ENCODE results near the gene PIEZO2. TPM values are rescaled to one million over a fixed set of nuclear protein-coding genes. Genes with fewer than 3 reads are reported as not detected.

Gene PIEZO2
- total RNA-seq, 4 donors from 2014 or later: 2.4 to 5.2 (median 3.3) TPM

DNA sequence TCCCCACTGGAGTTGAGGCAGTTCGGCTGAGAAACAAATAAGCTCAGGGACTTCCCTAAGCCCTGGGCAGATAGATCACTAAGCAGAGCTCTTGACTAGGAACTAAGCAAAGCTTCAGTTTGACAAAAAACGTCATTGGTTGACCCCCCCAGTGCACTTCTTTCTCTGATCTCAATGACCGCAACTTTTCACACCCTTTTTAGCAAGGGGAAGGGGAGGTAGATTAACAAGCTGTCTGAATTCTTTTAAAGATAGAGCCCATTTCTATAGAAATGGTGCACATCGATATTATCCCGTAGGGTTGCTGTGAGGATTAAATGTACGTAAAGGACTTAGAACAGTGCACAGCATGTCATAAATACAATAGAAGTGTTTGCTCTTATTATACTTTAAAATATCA is 42.5 kb downstream of the PIEZO2 start:
- no peak for DNase-seq (ENCODE audit: extremely low spot score)
- Histone ChIP-seq H3K9me3 (no peaks in the 10 kb centered on the region), H3K4me1 (no peaks in the 10 kb centered on the region), H3K36me3 (no peaks in the 10 kb centered on the region), H3K27me3 (peaks cover 0 to 4% (median 0%) of the 10 kb centered on the region in 4 donors), H3K27ac (replicated peaks in 1 of 4) (no peak overlapping the region), H3K4me3 (no peak overlapping the region)
- WGBS: 89% methylated on average over 6 of the region's 6 CpGs
- TF ChIP-seq EP300 (IDR thresholded peaks at IDR 0.05): no peak
- TF ChIP-seq, protein P1, sequence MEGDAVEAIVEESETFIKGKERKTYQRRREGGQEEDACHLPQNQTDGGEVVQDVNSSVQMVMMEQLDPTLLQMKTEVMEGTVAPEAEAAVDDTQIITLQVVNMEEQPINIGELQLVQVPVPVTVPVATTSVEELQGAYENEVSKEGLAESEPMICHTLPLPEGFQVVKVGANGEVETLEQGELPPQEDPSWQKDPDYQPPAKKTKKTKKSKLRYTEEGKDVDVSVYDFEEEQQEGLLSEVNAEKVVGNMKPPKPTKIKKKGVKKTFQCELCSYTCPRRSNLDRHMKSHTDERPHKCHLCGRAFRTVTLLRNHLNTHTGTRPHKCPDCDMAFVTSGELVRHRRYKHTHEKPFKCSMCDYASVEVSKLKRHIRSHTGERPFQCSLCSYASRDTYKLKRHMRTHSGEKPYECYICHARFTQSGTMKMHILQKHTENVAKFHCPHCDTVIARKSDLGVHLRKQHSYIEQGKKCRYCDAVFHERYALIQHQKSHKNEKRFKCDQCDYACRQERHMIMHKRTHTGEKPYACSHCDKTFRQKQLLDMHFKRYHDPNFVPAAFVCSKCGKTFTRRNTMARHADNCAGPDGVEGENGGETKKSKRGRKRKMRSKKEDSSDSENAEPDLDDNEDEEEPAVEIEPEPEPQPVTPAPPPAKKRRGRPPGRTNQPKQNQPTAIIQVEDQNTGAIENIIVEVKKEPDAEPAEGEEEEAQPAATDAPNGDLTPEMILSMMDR (IDR thresholded peaks at IDR 0.05): no peak
- no peak for TF ChIP-seq POLR2A (IDR thresholded peaks at IDR 0.05; ENCODE audit: low read depth)
- no peak for TF ChIP-seq POLR2AphosphoS5 (IDR thresholded peaks at IDR 0.05)
- intact Hi-C loops (cut with DNase I): no loop called here

DNA sequence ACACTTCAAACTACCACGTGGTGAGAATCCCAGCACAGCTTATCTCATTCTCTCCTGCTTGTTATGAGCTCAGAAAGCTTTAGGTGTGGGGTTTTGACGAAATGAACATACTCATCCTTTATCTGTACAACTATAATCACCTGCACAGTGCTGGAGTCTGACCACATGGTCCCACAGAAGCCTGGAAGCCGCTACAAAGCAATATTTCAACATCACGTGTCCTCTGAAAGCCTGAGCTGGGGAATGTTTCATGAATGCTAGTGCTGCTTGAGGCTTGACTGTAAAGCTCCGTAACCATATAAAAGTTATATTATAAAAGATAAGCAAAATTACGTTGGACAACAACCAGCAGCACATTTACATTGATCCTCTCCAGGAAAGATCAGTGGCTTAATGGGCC is 43.9 kb downstream of the PIEZO2 start:
- H3K4me1 ChIP-seq: no peaks in the 10 kb centered on the region
- DNase-seq (ENCODE audit: extremely low spot score): no peak
- no peak overlapping the region for H3K27ac ChIP-seq (replicated peaks in 1 of 4)
- H3K9me3 ChIP-seq: no peaks in the 10 kb centered on the region
- no peaks in the 10 kb centered on the region for H3K27me3 ChIP-seq
- intact Hi-C loops (cut with DNase I): no loop called here
- H3K4me3 ChIP-seq: no peak overlapping the region
- H3K36me3 ChIP-seq: no peaks in the 10 kb centered on the region
- 90% methylated on average over 6 of the region's 6 CpGs for WGBS
- TF ChIP-seq POLR2AphosphoS5 (IDR thresholded peaks at IDR 0.05) (no peak), POLR2A (IDR thresholded peaks at IDR 0.05; ENCODE audit: low read depth) (no peak), EP300 (IDR thresholded peaks at IDR 0.05) (no peak)
- TF ChIP-seq, protein P1 (IDR thresholded peaks at IDR 0.05): no peak

DNA sequence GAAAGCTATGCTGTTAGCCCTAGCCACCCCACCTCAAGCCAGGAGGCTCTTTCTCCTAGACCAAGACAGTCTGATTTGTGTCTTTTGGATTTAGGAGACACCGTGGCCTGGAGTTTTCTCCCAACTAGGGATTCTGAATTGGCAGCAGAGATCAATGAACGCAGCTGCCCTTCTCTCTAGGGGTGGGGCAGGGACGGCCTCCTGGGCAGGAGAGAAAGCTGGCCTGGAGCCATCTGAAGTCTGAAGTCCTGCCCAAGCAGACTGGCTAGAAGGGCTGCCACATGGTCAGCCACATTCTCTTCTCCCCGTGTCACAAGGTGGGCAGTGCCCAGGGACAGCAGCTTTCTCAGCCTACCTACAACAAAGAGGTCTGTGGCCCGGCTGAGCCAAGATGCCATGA is 45.1 kb downstream of the PIEZO2 start:
- DNase-seq (ENCODE audit: extremely low spot score): no peak
- TF ChIP-seq, protein P1 (IDR thresholded peaks at IDR 0.05): no peak
- TF ChIP-seq POLR2A (IDR thresholded peaks at IDR 0.05; ENCODE audit: low read depth) (no peak), POLR2AphosphoS5 (IDR thresholded peaks at IDR 0.05) (no peak), EP300 (IDR thresholded peaks at IDR 0.05) (no peak)
- no peak overlapping the region for H3K4me3 ChIP-seq
- no peaks in the 10 kb centered on the region for H3K36me3 ChIP-seq
- 80% methylated on average over 5 of the region's 5 CpGs for WGBS
- no peaks in the 10 kb centered on the region for H3K9me3 ChIP-seq
- intact Hi-C loops (cut with DNase I): no loop called here
- H3K27me3 ChIP-seq: no peaks in the 10 kb centered on the region
- H3K4me1 ChIP-seq: no peaks in the 10 kb centered on the region
- no peak overlapping the region for H3K27ac ChIP-seq (replicated peaks in 1 of 4)

DNA sequence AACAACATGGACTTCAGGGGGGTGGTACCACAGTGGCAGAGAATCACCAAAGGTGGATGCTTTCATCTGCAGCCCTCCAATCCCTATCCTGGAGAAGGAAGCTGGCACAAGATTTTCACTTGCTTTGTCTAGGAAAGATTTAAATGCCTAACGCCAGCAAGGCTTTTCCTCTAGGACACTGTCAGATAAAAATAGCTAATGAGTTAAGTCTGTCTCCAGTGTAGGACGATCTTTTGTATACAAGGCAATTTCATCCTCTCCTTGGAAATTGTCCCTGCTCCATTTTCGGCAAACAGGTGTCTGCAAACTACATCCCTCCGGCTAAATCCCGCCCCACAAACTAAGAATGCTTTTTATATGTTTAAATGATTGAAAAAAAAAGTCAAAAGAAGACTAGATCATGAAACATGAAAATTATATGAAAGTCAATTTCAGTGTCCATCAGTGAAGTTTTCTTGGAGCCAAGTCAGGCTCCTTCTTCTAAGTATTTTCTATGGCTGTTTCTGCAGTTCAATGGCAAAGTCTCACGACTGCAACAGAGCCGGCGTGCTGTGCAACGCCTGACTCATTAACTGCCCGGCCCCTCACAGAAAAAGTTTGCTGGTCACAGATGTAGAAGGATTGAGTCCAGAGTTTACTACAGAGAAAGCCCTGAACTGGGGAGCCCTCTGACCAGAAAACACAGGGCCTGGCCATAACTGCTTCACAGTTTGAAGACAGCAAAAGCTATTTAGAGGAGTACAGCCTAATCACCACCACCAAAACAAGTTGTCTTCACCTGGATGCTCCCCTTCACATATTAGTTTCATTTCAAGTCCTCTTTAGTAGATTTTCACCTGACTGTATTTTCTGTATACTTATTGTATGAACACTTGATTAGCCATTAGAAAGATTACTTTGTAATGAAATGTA is 52.3 kb downstream of the PIEZO2 start:
- intact Hi-C loops (cut with DNase I): no loop called here
- no peak overlapping the region for H3K27ac ChIP-seq (replicated peaks in 1 of 4)
- 34% methylated on average over 10 of the region's 10 CpGs for WGBS

More for the DNA sequence above, 52.3 kb downstream of the PIEZO2 start:
- no peaks in the 10 kb centered on the region for H3K9me3 ChIP-seq
- no peaks in the 10 kb centered on the region for H3K36me3 ChIP-seq
- no peak overlapping the region for H3K4me3 ChIP-seq
- TF ChIP-seq POLR2A (IDR thresholded peaks at IDR 0.05; ENCODE audit: low read depth) (no peak), POLR2AphosphoS5 (IDR thresholded peaks at IDR 0.05) (no peak), EP300 (IDR thresholded peaks at IDR 0.05) (no peak)
- TF ChIP-seq, protein P1 (IDR thresholded peaks at IDR 0.05): no peak
- peak; percentile 70 for DNase-seq (ENCODE audit: extremely low spot score)
- no peaks in the 10 kb centered on the region for H3K27me3 ChIP-seq
- peaks cover 0 to 16% (median 14%) of the 10 kb centered on the region in 4 donors for H3K4me1 ChIP-seq
